Spleen (tissue), 11 donors: ENCODE results near the gene IQGAP1. TPM values are rescaled to one million over a fixed set of nuclear protein-coding genes. Genes with fewer than 3 reads are reported as not detected.

Experiments
- DNase-seq: peaks from one replicate; pipeline ENCODE4 v3.0.0-alpha.2; 2020
- H3K27ac ChIP-seq, 8 donors: fragments of 200-600 bp; sonication (generic) in 7 of 8; 1 replicate in 4 of 8; 2 replicates in 4 of 8; pipeline versions ENCODE4 v1.5.0 to v1.8.0; 2016 to 2021; ENCODE audit warnings: inconsistent platforms in 4 of 8, mild to moderate bottlenecking in 4 of 8, moderate library complexity in 1 of 8
- H3K27me3 ChIP-seq, 7 donors: fragments of 200-600 bp; sonication (generic) in 6 of 7; replicated peaks in 1 of 7; 1 replicate in 4 of 7; 2 replicates in 3 of 7; pipeline versions ENCODE4 v1.5.0 to v1.8.0; 2016 to 2021; ENCODE audit warnings: inconsistent platforms in 3 of 7, mild to moderate bottlenecking in 1 of 7
- H3K36me3 ChIP-seq, 6 donors: fragments of 200-600 bp; sonication (generic) in 5 of 6; 1 replicate in 4 of 6; 2 replicates in 2 of 6; pipeline versions ENCODE4 v1.5.0 to v1.8.0; 2016 to 2021; ENCODE audit warnings: inconsistent platforms in 2 of 6
- H3K4me1 ChIP-seq, 6 donors: fragments of 200-600 bp; sonication (generic) in 5 of 6; 1 replicate in 3 of 6; 2 replicates in 3 of 6; pipeline versions ENCODE4 v1.5.0 to v1.8.0; 2016 to 2021; ENCODE audit warnings: inconsistent platforms in 3 of 6
- H3K4me3 ChIP-seq, 8 donors: fragments of 200-600 bp; sonication (generic) in 7 of 8; 1 replicate in 4 of 8; 2 replicates in 4 of 8; pipeline versions ENCODE4 v1.5.0 to v1.8.0; 2016 to 2021; ENCODE audit warnings: inconsistent platforms in 4 of 8, mild to moderate bottlenecking in 4 of 8, moderate library complexity in 2 of 8
- H3K9me3 ChIP-seq, 8 donors: fragments of 200-600 bp; sonication (generic) in 7 of 8; 1 replicate in 4 of 8; 2 replicates in 4 of 8; pipeline versions ENCODE4 v1.5.0 to v1.8.0; 2016 to 2021; ENCODE audit warnings: inconsistent platforms in 4 of 8
- CTCF ChIP-seq, 11 experiments: fragments of 200-600 bp in 7 of 11; fragments of 450-650 bp in 4 of 11; sonication (generic) in 4 of 11; IDR thresholded peaks in 8 of 11; conservative IDR thresholded peaks in 3 of 11; 1 replicate in 7 of 11; 2 replicates in 4 of 11; pipeline versions ENCODE4 v1.4.0 to v1.8.0; 2016 to 2021; ENCODE audit warnings: antibody characterized with exemption in 11 of 11, inconsistent platforms in 4 of 11, mild to moderate bottlenecking in 1 of 11
- POLR2A ChIP-seq, 3 donors: fragments of 450-650 bp; IDR thresholded peaks; one replicate each; pipeline ENCODE4 v1.5.1; 2017; ENCODE audit warnings: antibody characterized with exemption in 3 of 3, mild to moderate bottlenecking in 1 of 3
- POLR2AphosphoS5 ChIP-seq, 3 donors: sonication (generic); formaldehyde crosslinking; IDR thresholded peaks; one replicate each; pipeline ENCODE4 v1.5.1; 2017; ENCODE audit warnings: antibody characterized with exemption in 3 of 3
- WGBS, 5 donors: extraction: QIAGEN DNeasy Blood & Tissue Kit in 3 of 5; methylation state at CpG; one replicate each; pipeline versions ENCODE4 v1.1.5 to v1.1.7; 2013 to 2018; 5-methylcytosine and 5-hydroxymethylcytosine counted together
- intact Hi-C: fragments of 100-400 bp; cut with DNase I; formaldehyde crosslinking; loops from one replicate; pipeline ENCODE4 v1.15.0; 2023; ENCODE audit warnings: low total_unique reads
- polyA plus RNA-seq, 3 donors: library from polyadenylated mRNA; stranded (reverse); fragments of 200-250 nt; gene quantifications; one replicate each; pipeline ENCODE4 v1.2.1, GENCODE V29; 2013
- total RNA-seq, 7 donors: library from RNA; depleted of rRNA in 3 of 7; stranded (reverse); fragments of >200 nt in 3 of 7; fragmentation: NEBNext Ultra II Directional in 4 of 7; extraction: Animal tissue kit (Norgen Biotek cat#: 25700) in 4 of 7; gene quantifications; one replicate each; pipeline versions ENCODE4 v1.1.0 to v1.2.1, GENCODE V29; 2016 to 2021
- donor health status: healthy with polysubstance abuse.
- donor health status: DM: no; HTN: no; CAD: no; lungs with moderate emphysema.
- donor health status: DM: no; HTN: no; CAD: no.
- donor health status: Bipolar disorder and iron deficiency.
- donor health status: healthy.
- donor health status: DM: no; HTN: no; CAD: no.
- donor health status: DM: yes; HTN: yes; CAD: no.

IQGAP1 gene
- total and polyA plus RNA-seq, 10 donors, result 48.1 to 282 (median 219) TPM

GRCh38 chr15:90449206-90449735 lies 61.2 kb downstream of the IQGAP1 start:
- H3K27me3 ChIP-seq, result no peaks in the 10 kb centered on the region
- intact Hi-C loops, result no loop called here
- H3K9me3 ChIP-seq, result no peaks in the 10 kb centered on the region
- no peaks in the 10 kb centered on the region for H3K4me1 ChIP-seq
- TF ChIP-seq POLR2AphosphoS5 (IDR thresholded peaks at IDR 0.05), result no peak
- TF ChIP-seq POLR2A (IDR thresholded peaks at IDR 0.05), result no peak
- no peak for TF ChIP-seq CTCF (IDR thresholded peaks at IDR 0.05 in 8 of 11, conservative IDR thresholded peaks at IDR 0.05 in 3 of 11)
- DNase-seq, result no peak
- no peak overlapping the region for H3K27ac ChIP-seq
- WGBS, 5 donors, result 92 to 96% (median 95%) methylated on average over 4 of the region's 4 CpGs
- H3K4me3 ChIP-seq, result no peak overlapping the region
- peaks cover 0 to 100% (median 80%) of the 10 kb centered on the region in 6 donors for H3K36me3 ChIP-seq

- DNase-seq, result no peak
- Histone ChIP-seq H3K36me3 (peaks cover 0 to 100% (median 86%) of the 10 kb centered on the region in 6 donors), H3K4me3 (no peak overlapping the region), H3K27me3 (no peaks in the 10 kb centered on the region), H3K27ac (no peak overlapping the region), H3K4me1 (no peaks in the 10 kb centered on the region), H3K9me3 (no peaks in the 10 kb centered on the region)
- TF ChIP-seq POLR2A (IDR thresholded peaks at IDR 0.05), result no peak
- TF ChIP-seq CTCF (IDR thresholded peaks at IDR 0.05 in 8 of 11, conservative IDR thresholded peaks at IDR 0.05 in 3 of 11), result no peak
- no peak for TF ChIP-seq POLR2AphosphoS5 (IDR thresholded peaks at IDR 0.05)
- intact Hi-C loops, result no loop called here
- WGBS, 5 donors, result 91 to 95% (median 93%) methylated on average over 5 of the region's 5 CpGs
Measured at GRCh38 chr15:90451053-90451850, 63.2 kb downstream of the IQGAP1 start.

- intact Hi-C loops, result no loop called here
- no peak overlapping the region for H3K27ac ChIP-seq
- no peaks in the 10 kb centered on the region for H3K27me3 ChIP-seq
- DNase-seq, result no peak
- no peaks in the 10 kb centered on the region for H3K9me3 ChIP-seq
- WGBS, 5 donors, result 96 to 100% (median 97%) methylated on average over 5 of the region's 5 CpGs
- H3K36me3 ChIP-seq, result peaks cover 0 to 100% (median 85%) of the 10 kb centered on the region in 6 donors
- H3K4me3 ChIP-seq, result no peak overlapping the region
- H3K4me1 ChIP-seq, result peaks cover 0 to 16% (median 4%) of the 10 kb centered on the region in 6 donors
- no peak for TF ChIP-seq POLR2A (IDR thresholded peaks at IDR 0.05)
- TF ChIP-seq POLR2AphosphoS5 (IDR thresholded peaks at IDR 0.05), result no peak
- TF ChIP-seq CTCF (IDR thresholded peaks at IDR 0.05 in 8 of 11, conservative IDR thresholded peaks at IDR 0.05 in 3 of 11), result no peak
Measured at GRCh38 chr15:90456236-90456635, 68.2 kb downstream of the IQGAP1 start.

GRCh38 chr15:90458061-90458460 lies 70.0 kb downstream of the IQGAP1 start:
- TF ChIP-seq POLR2AphosphoS5 (IDR thresholded peaks at IDR 0.05) (no peak), CTCF (IDR thresholded peaks at IDR 0.05 in 8 of 11, conservative IDR thresholded peaks at IDR 0.05 in 3 of 11) (no peak), POLR2A (IDR thresholded peaks at IDR 0.05) (no peak)
- no peak for DNase-seq
- Histone ChIP-seq H3K9me3 (no peaks in the 10 kb centered on the region), H3K4me3 (no peak overlapping the region), H3K4me1 (peaks cover 0 to 16% (median 4%) of the 10 kb centered on the region in 6 donors), H3K27ac (peak overlapping the region in 4 of 8 donors; percentile 50 to 57 (median 54)), H3K36me3 (peaks cover 0 to 100% (median 73%) of the 10 kb centered on the region in 6 donors), H3K27me3 (no peaks in the 10 kb centered on the region)
- intact Hi-C loops, result no loop called here
- 78 to 92% (median 85%) methylated on average over 4 of the region's 4 CpGs for WGBS, 5 donors
